HG02870 (cell line): ENCODE measurements around the gene SCO1.

Source experiments
- ATAC-seq: cut with Tn5 transposase; IDR thresholded peaks from one replicate; pipeline ENCODE4 v1.9.1; 2021; ENCODE audit warnings: mild to moderate bottlenecking, moderate library complexity; ENCODE audit not compliant: unreplicated experiment

The SCO1 gene

DNA sequence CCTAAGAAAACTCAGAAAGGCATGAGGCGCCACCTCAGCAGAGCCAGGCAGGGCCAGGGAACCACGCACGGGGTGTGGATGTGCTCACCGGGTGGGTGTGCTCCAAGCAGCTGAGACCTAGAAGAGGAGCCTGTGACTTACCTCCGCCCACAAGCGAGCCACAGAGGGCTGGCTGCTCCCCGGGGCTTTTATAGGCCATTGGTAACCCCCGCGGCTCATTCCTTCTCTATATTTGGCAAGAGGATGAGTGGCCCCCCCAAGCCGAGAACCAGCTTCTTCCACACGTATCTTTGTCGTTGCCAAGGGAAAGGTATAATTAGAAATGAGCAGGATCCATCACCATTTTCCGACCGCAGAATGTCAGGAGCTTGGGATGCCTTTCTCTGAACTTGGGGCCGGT is 40.2 kb downstream of the SCO1 start, which contains the start of gene MYH3:
MYH3 (minus strand) TSS at position 162 of the 400 bp plus-strand sequence. CDS start 2,245 bp downstream, outside the sequence.
- ATAC-seq: no peak

DNA sequence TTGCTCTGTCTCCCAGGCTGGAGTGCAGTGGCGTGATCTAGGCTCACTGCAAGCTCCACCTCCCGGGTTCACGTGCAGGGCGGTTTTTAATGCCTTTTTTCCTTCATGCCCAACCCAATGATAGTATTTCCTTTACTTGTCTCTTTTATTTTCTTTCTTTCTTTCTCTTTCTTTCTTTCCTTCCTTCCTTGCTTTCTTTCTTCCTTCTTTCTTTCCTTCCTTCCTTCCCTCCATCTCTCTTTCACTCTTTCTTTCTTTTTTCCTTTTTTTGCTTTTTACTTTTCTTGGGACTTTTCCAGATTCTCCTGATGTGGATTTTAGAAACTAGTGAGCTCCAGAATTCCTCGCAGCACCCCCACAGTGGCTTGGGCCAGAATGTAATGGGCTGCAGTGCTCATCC is 43.3 kb downstream of the SCO1 start:
- no peak for ATAC-seq

DNA sequence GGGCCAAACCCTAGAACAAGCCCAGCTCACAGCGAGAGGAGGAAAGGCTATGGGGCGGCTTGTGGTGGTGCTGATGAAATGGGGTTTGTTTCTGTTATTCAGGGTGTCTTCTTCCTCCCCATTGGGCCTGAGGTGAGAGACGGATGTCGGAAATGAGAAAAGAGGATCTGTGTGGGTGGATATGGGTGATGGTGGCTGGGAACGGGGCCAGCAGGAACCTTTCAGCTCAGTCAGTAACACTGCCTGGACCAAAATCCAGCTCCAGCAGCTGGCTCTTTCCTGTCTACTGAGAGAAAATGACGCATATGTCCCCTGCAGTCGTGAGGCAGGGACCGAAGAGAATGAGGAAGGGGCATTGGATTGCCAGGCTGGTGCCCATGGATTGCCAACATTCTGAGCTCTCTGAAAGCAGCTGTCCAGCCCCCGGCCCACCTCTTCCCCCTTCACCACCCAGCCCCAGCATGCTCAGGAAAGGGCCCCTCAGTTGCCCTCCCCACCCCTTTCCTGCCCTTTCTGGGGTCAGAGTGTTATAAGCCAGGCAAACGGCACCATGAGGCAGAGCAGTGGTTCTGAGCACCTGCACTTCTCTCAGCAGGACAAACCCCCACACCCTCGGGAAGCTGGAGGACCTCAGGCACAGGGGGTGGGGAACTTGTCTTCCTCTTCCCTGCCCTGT is 44.2 kb downstream of the SCO1 start:
- no peak for ATAC-seq

DNA sequence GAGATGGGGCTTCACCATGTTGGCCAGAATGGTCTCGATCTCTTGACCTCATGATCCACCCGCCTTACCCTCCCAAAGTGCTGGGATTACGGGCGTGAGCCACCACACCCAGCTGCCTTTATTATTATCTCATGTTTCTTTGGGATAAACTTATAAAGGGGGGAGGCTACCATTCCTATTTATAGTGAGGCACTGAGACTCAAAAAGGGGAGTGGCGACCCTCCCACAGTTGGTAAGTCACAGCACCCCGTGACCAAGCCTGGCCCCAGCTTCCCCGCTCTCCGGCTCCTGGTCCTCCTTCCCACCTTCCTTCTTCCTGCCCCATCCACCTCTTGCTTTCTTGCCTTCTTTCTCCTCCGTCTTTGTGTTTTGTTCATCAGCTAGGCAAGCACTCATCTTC is 45.4 kb downstream of the SCO1 start:
- no peak for ATAC-seq

DNA sequence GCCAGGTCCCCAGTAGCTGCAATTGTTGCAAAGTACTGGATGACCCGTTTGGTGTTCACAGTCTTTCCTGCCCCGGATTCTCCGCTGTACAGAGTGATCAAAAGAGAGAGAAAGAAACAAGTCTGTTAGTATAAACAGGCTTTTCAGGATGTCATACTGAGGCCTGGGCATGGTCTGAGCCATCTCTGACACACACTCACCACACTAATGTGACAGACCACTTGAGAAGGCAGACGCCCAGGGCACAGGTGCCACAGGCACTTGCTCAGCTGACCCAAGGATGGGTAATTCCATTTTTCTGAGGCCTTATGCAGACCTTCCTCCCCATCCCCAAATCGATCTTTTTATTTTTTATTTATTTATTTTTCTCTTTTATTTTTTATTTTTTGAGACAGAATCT is 47.7 kb downstream of the SCO1 start:
- ATAC-seq: no peak

DNA sequence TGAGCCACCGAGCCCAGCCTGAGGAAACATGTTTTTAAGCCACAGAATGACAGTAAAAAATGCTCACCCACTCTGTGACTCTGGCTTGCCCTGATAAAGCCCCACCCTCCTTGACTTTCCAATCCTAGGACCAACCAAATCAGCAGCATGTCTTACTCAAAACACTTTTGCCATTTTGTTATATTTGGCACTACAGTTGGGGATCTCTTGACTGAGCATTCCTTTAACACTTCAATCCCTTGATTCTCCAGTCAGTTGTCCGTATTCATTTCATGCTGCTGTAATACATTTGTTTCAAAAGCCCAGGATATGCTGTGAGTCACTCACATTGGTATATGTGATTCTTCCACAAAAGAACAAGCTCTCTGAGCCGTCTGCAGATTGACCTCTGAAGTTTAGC is 48.4 kb downstream of the SCO1 start:
- ATAC-seq: no peak

DNA sequence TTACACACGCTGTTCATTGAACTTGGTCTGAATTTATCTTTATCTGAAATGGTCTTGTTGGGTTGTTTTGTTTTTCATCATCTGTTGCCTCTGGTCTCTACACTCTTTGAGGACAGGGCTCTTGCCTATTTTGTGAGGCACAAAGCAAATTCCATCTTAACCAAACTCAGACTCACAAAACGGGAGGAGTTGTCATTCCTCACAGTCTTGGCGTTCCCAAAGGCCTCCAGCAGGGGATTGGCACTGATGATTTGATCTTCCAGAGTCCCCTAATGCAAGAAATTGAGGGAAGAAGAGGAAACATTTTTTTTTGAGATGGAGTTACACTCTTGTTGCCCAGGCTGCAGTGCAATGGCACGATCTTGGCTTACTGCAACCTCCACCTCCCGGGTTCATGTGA is 49.0 kb downstream of the SCO1 start:
- ATAC-seq: no peak

DNA sequence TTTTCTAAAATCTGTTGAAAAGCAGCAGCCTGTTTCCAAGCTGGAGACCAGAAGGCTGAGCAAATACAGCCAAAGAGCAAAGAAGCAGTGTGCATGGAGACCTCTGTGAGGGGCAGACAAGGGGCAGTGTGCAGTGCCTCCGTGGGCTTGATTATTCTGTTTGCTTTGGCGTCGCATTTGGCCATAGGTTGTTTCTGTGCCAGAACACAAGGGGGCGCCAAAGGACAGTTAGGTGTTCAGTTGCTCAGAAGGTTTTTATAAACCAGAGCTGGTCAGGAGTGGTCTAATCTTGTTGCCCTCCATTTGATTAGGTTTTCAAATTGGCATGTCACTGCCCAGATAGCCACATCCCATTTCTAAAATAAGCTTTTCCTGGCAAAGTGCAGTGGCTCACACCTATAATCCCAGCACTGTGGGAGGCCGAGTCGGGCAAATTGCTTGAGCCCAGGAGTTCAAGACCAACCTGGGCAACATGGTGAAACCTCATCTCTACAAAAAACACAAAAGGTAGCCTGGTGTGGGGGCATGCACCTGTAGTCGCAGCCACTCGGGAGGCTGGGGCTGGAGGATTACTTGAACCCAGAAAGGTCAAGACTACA is 50.8 kb downstream of the SCO1 start:
- ATAC-seq: peak; percentile 55

DNA sequence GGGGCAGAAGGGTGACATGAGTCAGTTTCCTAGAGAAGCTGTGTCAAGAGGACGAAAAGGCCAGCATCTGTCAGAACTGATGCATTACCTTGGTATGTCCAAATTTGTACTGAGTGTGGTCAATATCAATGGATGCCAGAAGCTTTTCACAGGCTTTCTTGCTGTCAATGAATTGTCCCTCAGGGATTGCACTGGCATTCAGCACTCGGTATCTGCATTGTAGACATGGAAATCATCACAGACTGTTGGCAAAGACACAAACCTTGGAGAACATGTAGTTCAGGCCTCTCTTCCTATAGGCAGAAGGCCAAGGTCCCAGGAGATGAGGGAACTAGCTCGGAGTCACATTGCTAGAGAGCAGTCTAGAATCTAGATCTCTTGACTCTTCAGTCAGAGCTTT is 56.9 kb downstream of the SCO1 start:
- ATAC-seq: no peak

DNA sequence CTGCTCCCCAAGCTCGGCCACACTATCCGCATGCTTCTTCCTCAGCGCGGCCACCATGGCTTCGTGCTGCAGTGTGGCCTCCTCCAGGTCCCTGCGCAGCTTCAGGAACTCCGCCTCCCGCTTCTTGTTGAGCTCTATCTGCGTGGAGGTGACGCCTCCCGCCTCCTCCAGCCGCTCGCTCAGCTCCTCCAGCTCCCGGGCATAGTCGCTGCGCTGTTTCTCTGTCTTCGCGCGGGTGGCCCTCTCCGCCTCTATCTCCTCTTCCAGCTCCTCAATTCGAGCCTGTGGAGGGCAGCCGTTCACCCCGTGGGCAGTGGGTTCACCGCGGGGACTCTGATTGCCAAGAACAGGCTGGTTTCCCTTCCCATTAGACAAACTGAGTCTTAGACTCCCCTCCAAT is 59.2 kb downstream of the SCO1 start:
- no peak for ATAC-seq

DNA sequence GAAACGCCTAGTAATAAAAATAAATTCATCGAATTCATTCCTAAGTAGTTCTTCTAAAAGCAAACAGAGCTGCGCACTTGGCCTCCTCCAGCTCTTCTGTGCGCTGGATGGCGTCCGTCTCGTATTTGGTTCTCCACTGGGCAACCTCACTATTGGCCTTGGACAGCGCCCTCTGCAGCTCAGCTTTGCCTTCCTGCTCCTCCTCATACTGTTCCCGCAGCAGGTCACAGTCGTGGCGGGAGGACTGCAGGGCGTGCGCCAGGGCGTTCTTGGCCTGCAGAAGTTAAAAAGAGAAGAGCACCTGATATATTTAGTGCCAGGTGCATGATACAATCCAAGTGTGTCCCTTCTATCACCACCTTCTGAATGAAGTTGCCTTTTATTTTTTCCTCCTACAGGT is 62.0 kb downstream of the SCO1 start:
- no peak for ATAC-seq

DNA sequence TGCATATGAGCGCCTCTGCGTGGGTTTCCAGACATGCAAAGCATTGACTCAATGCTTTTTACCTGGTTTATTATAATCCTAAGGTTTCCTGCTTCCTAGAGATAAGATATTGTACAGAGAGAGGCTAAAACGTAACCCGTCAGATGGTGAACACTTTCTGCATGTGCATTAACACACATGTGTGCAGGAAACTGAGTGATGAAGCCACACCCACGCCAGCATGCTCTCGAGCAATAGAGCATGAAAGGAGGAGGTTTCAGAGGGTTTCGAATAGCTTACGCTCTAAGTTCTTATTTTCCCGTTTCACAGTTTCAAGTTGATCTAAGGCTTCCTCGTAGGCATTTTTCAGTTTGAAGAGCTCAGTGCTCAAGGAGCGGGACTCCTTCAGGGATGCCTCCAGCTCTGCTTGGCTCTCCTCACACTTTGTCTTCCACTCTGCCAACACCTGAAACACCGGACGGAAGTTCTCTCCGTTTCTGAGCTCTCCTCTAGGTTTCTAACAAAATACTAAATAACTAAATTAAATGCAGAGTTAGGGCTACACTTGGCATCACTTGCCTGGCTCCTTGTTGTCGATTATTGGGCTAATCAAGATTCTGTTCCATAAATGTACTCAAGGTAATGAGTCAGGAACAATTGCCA is 63.5 kb downstream of the SCO1 start:
- peak; percentile 94 for ATAC-seq

DNA sequence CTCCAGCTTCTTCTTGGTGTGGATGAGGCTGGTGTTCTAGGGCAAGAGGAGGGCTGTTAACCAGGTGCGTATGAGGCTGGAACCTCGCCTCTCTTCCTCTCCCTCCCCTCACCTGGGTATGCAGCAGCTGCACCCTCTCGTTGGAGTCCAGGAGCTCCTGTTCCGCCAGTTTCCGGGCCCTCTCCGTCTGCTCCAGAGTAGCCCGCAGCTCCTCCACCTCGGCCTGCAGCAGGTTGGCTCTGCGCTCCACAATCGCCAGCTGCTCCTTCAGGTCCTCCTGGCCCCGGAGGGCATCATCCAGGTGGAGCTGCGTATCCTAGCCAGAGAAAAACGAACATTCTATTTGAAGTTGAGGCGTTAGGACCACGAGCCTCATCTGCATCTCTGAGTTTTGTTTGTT is 65.6 kb downstream of the SCO1 start:
- no peak for ATAC-seq

DNA sequence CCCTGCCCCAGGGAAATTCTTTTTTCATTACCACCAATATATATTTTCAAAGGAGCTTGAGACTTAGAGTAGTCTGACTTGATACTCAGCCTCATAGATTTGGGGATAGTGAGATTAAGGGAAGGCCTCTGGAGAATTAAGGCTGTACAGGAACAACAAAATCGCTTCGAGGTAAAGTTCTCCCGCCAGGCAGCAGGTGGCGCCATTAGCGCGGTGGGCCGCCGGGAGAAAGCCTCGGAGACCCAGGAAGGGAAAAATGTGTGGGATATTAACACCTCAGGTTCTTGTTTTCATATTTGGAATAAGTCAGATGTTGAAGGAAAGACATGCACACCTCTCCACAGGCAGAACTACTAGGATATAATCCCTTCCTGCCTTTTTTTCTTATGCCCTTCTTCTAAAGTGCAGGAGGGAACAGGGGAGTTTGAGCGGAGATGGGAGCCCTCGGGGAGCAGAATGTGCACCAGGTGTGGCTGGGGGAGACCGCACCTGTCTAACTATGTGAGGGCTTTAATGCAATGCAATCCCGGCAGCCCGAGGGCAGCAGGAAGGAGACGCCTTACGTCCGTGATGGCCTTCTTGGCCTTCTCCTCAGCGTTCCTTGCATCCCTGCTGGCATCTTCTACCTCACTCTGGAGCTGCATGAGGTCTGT is 66.2 kb downstream of the SCO1 start:
- no peak for ATAC-seq

DNA sequence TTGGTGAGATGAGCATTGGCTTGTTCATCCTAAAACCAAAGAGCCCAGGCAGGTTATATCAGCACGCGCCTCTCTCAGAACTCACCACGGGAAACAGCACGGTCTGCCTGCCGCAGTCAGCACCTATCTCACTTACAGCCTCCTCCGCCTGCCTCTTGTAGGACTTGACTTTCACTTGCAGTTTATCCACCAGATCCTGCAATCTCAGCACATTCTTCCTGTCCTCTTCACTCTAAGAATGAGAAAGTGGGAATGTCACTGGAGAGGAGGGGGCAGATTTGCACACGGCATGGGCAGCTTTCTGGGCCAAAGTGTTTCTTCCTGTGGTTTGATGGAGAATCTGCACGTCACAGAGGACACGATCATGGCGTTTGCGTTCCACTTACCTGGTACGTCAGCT is 67.6 kb downstream of the SCO1 start:
- ATAC-seq: no peak

DNA sequence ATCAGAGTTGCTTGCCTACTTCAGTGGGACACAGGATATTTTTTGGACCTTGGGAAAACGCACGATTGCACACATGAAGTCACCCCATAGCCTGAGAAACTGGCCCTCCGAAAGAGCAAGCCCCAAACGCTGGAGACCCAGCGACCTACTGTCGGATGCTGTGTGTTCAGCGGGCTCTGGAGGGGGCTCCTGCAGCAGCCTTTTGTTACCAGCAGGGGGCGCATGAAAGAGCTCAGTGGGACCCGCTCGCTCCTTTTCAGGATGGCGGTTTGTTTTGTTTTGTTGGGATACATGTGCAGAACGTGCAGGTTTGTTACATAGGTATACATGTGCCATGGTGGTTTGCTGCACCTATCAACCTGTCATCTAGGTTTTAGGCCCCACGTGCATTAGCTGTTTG is 68.6 kb downstream of the SCO1 start:
- ATAC-seq: no peak

DNA sequence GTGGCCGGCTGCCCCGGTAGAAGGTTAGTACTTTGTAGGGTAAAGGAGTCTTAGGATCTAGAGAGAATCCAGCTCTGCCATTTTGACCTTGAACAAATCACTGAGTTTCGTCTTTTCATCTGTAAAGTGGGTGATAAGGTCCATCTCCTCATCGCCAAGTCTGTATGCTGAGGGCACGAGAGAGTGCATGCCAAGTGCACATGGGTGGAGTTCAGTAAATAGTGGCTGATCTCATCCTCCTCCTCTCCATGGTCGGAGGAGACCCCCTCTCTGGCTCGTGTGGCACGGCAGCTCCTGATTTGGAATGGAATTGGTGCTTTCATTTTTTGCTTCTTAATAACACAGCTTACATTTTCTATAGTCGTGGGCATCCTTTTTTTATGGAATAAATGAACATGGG is 70.9 kb downstream of the SCO1 start:
- ATAC-seq: no peak

DNA sequence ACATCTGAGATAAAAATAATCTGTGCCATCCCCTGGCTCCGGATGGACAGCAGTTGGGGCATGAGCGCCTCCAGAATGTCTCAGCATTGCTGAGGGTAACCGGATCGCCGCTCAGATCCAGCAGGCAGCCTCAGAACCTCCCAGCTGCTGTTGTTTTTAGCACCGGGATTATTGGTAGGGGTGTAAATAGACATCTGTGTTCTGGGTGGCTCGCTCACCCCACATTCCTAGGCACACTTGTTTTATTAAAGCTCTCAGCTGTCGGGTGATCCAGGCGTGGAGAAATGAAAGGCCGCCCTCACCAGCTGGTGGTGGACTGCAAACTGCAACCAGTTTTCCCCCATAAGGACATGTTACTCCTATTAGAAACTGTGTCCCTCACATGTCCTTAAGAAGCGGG is 72.4 kb downstream of the SCO1 start:
- ATAC-seq: no peak

DNA sequence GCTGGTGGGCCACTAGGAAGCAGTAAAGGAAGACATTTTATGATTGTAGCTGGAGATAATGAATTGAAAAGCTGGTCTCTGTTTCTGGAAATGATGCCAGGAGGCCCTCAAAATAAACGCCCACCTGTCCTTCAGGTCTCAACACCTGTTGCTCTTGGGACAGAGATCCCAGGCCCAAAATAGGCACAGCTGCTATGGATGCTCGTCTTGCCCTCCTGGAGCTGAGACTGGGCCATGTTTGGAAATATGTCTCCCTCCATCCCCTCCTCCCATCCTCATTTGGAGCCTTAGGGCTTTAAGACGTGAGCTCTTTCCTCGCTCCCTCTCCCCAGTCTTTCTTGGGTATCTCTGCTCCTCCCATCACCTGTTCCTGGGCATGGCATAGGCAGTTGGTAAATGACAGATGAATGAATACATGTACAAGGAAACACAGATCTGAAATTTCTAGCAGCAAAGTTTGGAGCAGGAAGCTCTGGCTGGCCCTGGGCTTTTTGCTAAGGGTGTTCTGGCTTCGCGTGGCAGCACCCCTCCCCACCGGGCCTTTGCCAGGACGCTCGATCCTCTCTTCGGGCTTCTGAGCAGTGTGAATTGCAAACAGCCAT is 73.5 kb downstream of the SCO1 start:
- no peak for ATAC-seq

DNA sequence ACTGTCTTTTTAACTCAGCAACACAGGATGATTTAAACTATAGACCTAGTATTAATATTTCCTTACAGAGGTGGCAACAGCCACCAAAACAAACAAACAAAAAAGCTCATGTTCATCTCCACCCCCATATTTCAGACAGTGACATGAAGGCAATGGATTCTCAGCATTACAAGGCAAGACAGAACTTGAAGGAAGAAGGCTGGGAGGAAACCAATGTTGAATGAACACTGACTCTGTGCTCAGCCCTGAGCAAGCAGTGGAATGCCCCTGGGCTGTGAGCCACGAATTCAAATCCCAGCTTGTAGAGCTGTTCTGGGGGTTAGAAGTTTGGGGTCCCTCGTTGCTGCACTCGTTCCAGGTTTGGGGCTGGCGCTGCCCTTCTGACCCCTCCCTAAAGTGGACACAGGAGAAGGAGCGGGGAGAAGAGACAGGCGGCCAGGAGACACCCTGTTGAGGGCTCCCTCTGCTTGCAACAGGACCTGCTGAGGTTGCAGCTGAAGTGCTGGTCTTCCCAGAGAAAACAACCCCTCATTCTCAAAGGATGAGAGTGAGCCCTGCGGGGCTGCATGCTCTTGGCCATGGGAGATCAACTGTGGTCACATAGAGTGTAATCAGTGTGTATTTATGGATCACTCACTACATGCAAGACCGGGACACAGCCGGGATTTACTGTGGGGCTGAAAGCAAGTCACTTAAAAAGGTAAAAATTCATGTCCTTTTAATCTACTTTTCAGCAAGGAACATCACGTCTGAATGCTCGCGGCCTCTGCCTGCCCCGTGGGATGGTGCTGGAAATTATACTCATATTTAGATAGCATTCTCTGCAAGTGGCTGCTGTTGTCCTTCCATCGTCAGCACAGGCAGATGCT is 74.5 kb downstream of the SCO1 start:
- ATAC-seq: no peak
